Transverse colon (tissue), 4 donors: ENCODE results near the gene LKAAEAR1. TPM values are rescaled to one million over a fixed set of nuclear protein-coding genes. Genes with fewer than 3 reads are reported as not detected.

ENCODE experiments used
- DNase-seq: peaks from one replicate; pipeline ENCODE4 v3.0.0-alpha.2; 2019
- H3K27ac ChIP-seq, 4 donors: fragments of 200-600 bp; sonication (generic); 2 replicates each; pipeline ENCODE4 v1.5.1; 2016 to 2018; ENCODE audit warnings: inconsistent platforms in 4 of 4
- H3K27me3 ChIP-seq: fragments of 200-600 bp; sonication (generic); 2 replicates; pipeline ENCODE4 v1.5.1; 2017; ENCODE audit warnings: inconsistent platforms
- H3K36me3 ChIP-seq, 4 donors: fragments of 200-600 bp; sonication (generic); 2 replicates each; pipeline ENCODE4 v1.5.1; 2017 to 2019; ENCODE audit warnings: inconsistent platforms in 4 of 4
- H3K4me1 ChIP-seq, 4 donors: fragments of 200-600 bp; sonication (generic); 2 replicates each; pipeline ENCODE4 v1.5.1; 2017 to 2020; ENCODE audit warnings: inconsistent platforms in 4 of 4
- H3K4me3 ChIP-seq, 4 donors: fragments of 200-600 bp; sonication (generic); 1 replicate in 1 of 4; 2 replicates in 3 of 4; pipeline versions ENCODE4 v1.5.1 to v1.6.1; 2017 to 2019; ENCODE audit warnings: inconsistent platforms in 4 of 4
- H3K9me3 ChIP-seq, 2 donors: fragments of 200-600 bp; sonication (generic); 2 replicates each; pipeline ENCODE4 v1.5.1; 2017 to 2019; ENCODE audit warnings: inconsistent platforms in 2 of 2
- CTCF ChIP-seq, 5 experiments: fragments of 200-600 bp in 3 of 5; fragments of 450-650 bp in 2 of 5; sonication (generic) in 3 of 5; IDR thresholded peaks; 1 replicate in 2 of 5; 2 replicates in 3 of 5; pipeline ENCODE4 v1.5.1; 2016 to 2017; ENCODE audit warnings: antibody characterized with exemption in 5 of 5, inconsistent platforms in 3 of 5, mild to moderate bottlenecking in 2 of 5, moderate library complexity in 1 of 5
- EP300 ChIP-seq: sonication (generic); formaldehyde crosslinking; IDR thresholded peaks from one replicate; pipeline ENCODE4 v1.6.1; 2017; ENCODE audit warnings: antibody characterized with exemption, low read depth
- POLR2A ChIP-seq: fragments of 450-650 bp; IDR thresholded peaks from one replicate; pipeline ENCODE4 v1.6.1; 2016; ENCODE audit warnings: antibody characterized with exemption, mild to moderate bottlenecking, moderate library complexity
- POLR2AphosphoS5 ChIP-seq, 3 donors: sonication (generic); formaldehyde crosslinking; IDR thresholded peaks; one replicate each; pipeline ENCODE4 v1.6.1; 2016; ENCODE audit warnings: antibody characterized with exemption in 3 of 3
- WGBS, 2 donors: methylation state at CpG; one replicate each; pipeline ENCODE4 v1.1.5; 2018; ENCODE audit warnings: low coverage in 1 of 2; 5-methylcytosine and 5-hydroxymethylcytosine counted together
- in situ Hi-C, 4 donors: fragments of 200-750 bp; cut with MboI; loops; one replicate each; pipeline versions ENCODE4 v1.15.0 to v1.15.1; 2017; ENCODE audit warnings: low sequenced_read_pairs in 3 of 4, low pct_ligation_motif_present in 1 of 4, low pct_unique_long_range_greater_than_20kb in 1 of 4
- intact Hi-C: fragments of 100-400 bp; cut with DNase I; formaldehyde crosslinking; loops from one replicate; pipeline ENCODE4 v1.15.1; 2023; ENCODE audit warnings: low total_unique reads
- total RNA-seq, 4 donors: library from RNA; depleted of rRNA; stranded (reverse); fragments of >200 nt; gene quantifications; one replicate each; pipeline ENCODE4 v1.1.0, GENCODE V29; 2016

Gene LKAAEAR1
- total RNA-seq, 4 donors from 2014 or later = not detected

GRCh38 chr20:64045346-64046011, 38.7 kb downstream of the LKAAEAR1 start:
- Histone ChIP-seq H3K4me3 (no peak overlapping the region), H3K9me3 (no peaks in the 10 kb centered on the region), H3K27ac (no peak overlapping the region), H3K27me3 (peaks cover 92% of the 10 kb centered on the region), H3K36me3 (no peaks in the 10 kb centered on the region), H3K4me1 (peaks cover 6 to 17% (median 14%) of the 10 kb centered on the region in 4 donors)
- DNase-seq = no peak
- in situ Hi-C loops = no loop called here
- 64% methylated on average over 11 of the region's 11 CpGs; no CpG with 5 or more reads in 1 of the 2 donors for WGBS, 2 donors
- TF ChIP-seq POLR2AphosphoS5 (IDR thresholded peaks at IDR 0.05) (no peak), CTCF (IDR thresholded peaks at IDR 0.05) (no peak)
- intact Hi-C loops = no loop called here

GRCh38 chr20:64044484-64045247, 39.5 kb downstream of the LKAAEAR1 start:
- TF ChIP-seq POLR2AphosphoS5 (IDR thresholded peaks at IDR 0.05) (no peak), CTCF (IDR thresholded peaks at IDR 0.05) (no peak), EP300 (no peak)
- WGBS, 2 donors = 66% methylated on average over 14 of the region's 14 CpGs; no CpG with 5 or more reads in 1 of the 2 donors

GRCh38 chr20:64043768-64044167, 40.4 kb downstream of the LKAAEAR1 start:
- H3K36me3 ChIP-seq = no peaks in the 10 kb centered on the region
- no peak overlapping the region for H3K27ac ChIP-seq
- no peak for DNase-seq
- peaks cover 7 to 21% (median 16%) of the 10 kb centered on the region in 4 donors for H3K4me1 ChIP-seq
- in situ Hi-C loops = no loop called here
- H3K4me3 ChIP-seq = no peak overlapping the region
- TF ChIP-seq CTCF (IDR thresholded peaks at IDR 0.05) (no peak), POLR2AphosphoS5 (IDR thresholded peaks at IDR 0.05) (no peak), EP300 (no peak), POLR2A (no peak)
- H3K27me3 ChIP-seq = peaks cover 91% of the 10 kb centered on the region
- no peaks in the 10 kb centered on the region for H3K9me3 ChIP-seq
- WGBS, 2 donors = 74 to 77% methylated on average over 9 of the region's 9 CpGs
- intact Hi-C loops = no loop called here

More at GRCh38 chr20:64044484-64045247, 39.5 kb downstream of the LKAAEAR1 start:
- no peak overlapping the region for H3K4me3 ChIP-seq
- in situ Hi-C loops (no loop called here), intact Hi-C loops (no loop called here)
- peaks cover 92% of the 10 kb centered on the region for H3K27me3 ChIP-seq
- H3K27ac ChIP-seq = no peak overlapping the region
- no peaks in the 10 kb centered on the region for H3K36me3 ChIP-seq
- no peak for DNase-seq
- H3K4me1 ChIP-seq = peaks cover 6 to 14% (median 12%) of the 10 kb centered on the region in 4 donors
- H3K9me3 ChIP-seq = no peaks in the 10 kb centered on the region

GRCh38 chr20:64042054-64042781, 42.0 kb downstream of the LKAAEAR1 start:
- peak overlapping the region; percentile 38 to 55 (median 49) for H3K27ac ChIP-seq
- peak overlapping the region in 3 of 4 donors; percentile 12 to 50 (median 39) for H3K4me3 ChIP-seq
- no peak for TF ChIP-seq POLR2AphosphoS5 (IDR thresholded peaks at IDR 0.05)
- TF ChIP-seq EP300 = no peak
- TF ChIP-seq CTCF (IDR thresholded peaks at IDR 0.05) = no peak
- no peak for TF ChIP-seq POLR2A
- in situ Hi-C loops (no loop called here), intact Hi-C loops (no loop called here)
- peaks cover 88% of the 10 kb centered on the region for H3K27me3 ChIP-seq
- H3K9me3 ChIP-seq = no peaks in the 10 kb centered on the region
- WGBS, 2 donors = 4% methylated on average over 20 of the region's 55 CpGs; no CpG with 5 or more reads in 1 of the 2 donors
- H3K4me1 ChIP-seq = peaks cover 16 to 34% (median 24%) of the 10 kb centered on the region in 4 donors
- DNase-seq = no peak
- no peaks in the 10 kb centered on the region for H3K36me3 ChIP-seq
